WTC11 (cell line): ENCODE results near the gene RHOT1. TPM values are rescaled to one million over a fixed set of nuclear protein-coding genes. Genes with fewer than 3 reads are reported as not detected.

ENCODE experiments used
- ATAC-seq: fragments of 200-7000 bp; cut with Tn5 transposase; 2 replicates; pipeline ENCODE4 v1.10.0; 2021; ENCODE audit warnings: mild to moderate bottlenecking, moderate library complexity
- CTCF ChIA-PET: fragments of 300-600 bp; sonication (Branson Sonifier 250); formaldehyde crosslinking; loops from one replicate; lab custom pipeline; 2021; ENCODE audit warnings: antibody characterized with exemption; lab: Charles Lee
- POLR2A ChIA-PET: fragments of 350-600 bp; sonication (Branson Sonifier 250); formaldehyde crosslinking; loops from one replicate; lab custom pipeline; 2021; ENCODE audit warnings: antibody characterized with exemption; lab: Charles Lee
- DNase-seq: peaks from one replicate; pipeline ENCODE4 v3.0.0; 2021; ENCODE audit warnings: low spot score
- H3K27ac Mint-ChIP-seq: 2 replicates; pipeline ENCODE4 v1.8.0; 2021; ENCODE audit warnings: mixed read lengths
- H3K27me3 Mint-ChIP-seq: 2 replicates; pipeline ENCODE4 v1.8.0; 2021; ENCODE audit warnings: low read depth, mild to moderate bottlenecking, moderate library complexity, mixed read lengths
- H3K36me3 Mint-ChIP-seq: 2 replicates; pipeline ENCODE4 v1.8.0; 2021; ENCODE audit warnings: mixed read lengths
- H3K4me1 Mint-ChIP-seq: 2 replicates; pipeline ENCODE4 v1.8.0; 2022; ENCODE audit warnings: mixed read lengths
- H3K4me3 Mint-ChIP-seq: 2 replicates; pipeline ENCODE4 v1.8.0; 2021; ENCODE audit warnings: mild to moderate bottlenecking, moderate library complexity, mixed read lengths
- H3K9me3 Mint-ChIP-seq: 2 replicates; pipeline ENCODE4 v1.8.0; 2021; ENCODE audit warnings: mixed read lengths
- AR ChIP-seq: fragments of 250-450 bp; sonication (Bioruptor Pico); IDR thresholded peaks from 2 replicates; pipeline ENCODE4 v1.9.0; 2021; ENCODE audit warnings: mild to moderate bottlenecking
- ARID4B ChIP-seq: sonication (generic); formaldehyde crosslinking; IDR thresholded peaks from 2 replicates; pipeline ENCODE4 v1.8.0; 2023; ENCODE audit warnings: missing genetic modification reagents, mild to moderate bottlenecking, borderline replicate concordance
- E2F1 ChIP-seq: sonication (generic); formaldehyde crosslinking; IDR thresholded peaks from 2 replicates; pipeline ENCODE4 v1.8.0; 2022; ENCODE audit warnings: mild to moderate bottlenecking, missing genetic modification reagents
- ESRRA ChIP-seq: sonication (generic); formaldehyde crosslinking; IDR thresholded peaks from 2 replicates; pipeline ENCODE4 v1.8.1; 2022; ENCODE audit warnings: mild to moderate bottlenecking, missing genetic modification reagents, borderline replicate concordance
- FOXJ3 ChIP-seq: sonication (generic); formaldehyde crosslinking; IDR thresholded peaks from 2 replicates; pipeline ENCODE4 v1.9.0; 2021; ENCODE audit warnings: missing genetic modification reagents, mild to moderate bottlenecking, borderline replicate concordance
- FOXP1 ChIP-seq: sonication (generic); formaldehyde crosslinking; IDR thresholded peaks from 2 replicates; pipeline ENCODE4 v1.8.0; 2022; ENCODE audit warnings: missing genetic modification reagents, mild to moderate bottlenecking, moderate library complexity, borderline replicate concordance
- NFATC4 ChIP-seq: fragments of 250-450 bp; sonication (Bioruptor Pico); IDR thresholded peaks from 2 replicates; pipeline ENCODE4 v1.9.0; 2021; ENCODE audit warnings: mild to moderate bottlenecking
- OVOL2 ChIP-seq: fragments of 250-450 bp; sonication (Bioruptor Pico); IDR thresholded peaks from 2 replicates; pipeline ENCODE4 v1.9.0; 2021; ENCODE audit warnings: mild to moderate bottlenecking, borderline replicate concordance
- RORB ChIP-seq: fragments of 250-450 bp; sonication (Bioruptor Pico); IDR thresholded peaks from 2 replicates; pipeline ENCODE4 v1.9.0; 2021; ENCODE audit warnings: mild to moderate bottlenecking
- ZNF121 ChIP-seq: sonication (generic); formaldehyde crosslinking; IDR thresholded peaks from 2 replicates; pipeline ENCODE4 v1.8.0; 2023; ENCODE audit warnings: missing genetic modification reagents
- ZNF423 ChIP-seq: fragments of 250-450 bp; sonication (Bioruptor Pico); IDR thresholded peaks from 2 replicates; pipeline ENCODE4 v2.1.2; 2022; ENCODE audit warnings: mild to moderate bottlenecking, moderate library complexity
- ZSCAN18 ChIP-seq: fragments of 250-450 bp; sonication (Bioruptor Pico); IDR thresholded peaks from 2 replicates; pipeline ENCODE4 v2.1.2; 2022; ENCODE audit warnings: mild to moderate bottlenecking, moderate library complexity
- total RNA-seq: library from RNA; stranded (reverse); gene quantifications from 3 replicates; pipeline ENCODE4 v1.2.3, GENCODE V29; 2021
- TF ChIP-seq, protein P1 (sequence below): sonication (generic); formaldehyde crosslinking; IDR thresholded peaks from 2 replicates; pipeline ENCODE4 v1.8.1; 2023; ENCODE audit warnings: mild to moderate bottlenecking, missing genetic modification reagents
- TF ChIP-seq, protein P2 (sequence below): sonication (generic); formaldehyde crosslinking; IDR thresholded peaks from 2 replicates; pipeline ENCODE4 v1.8.0; 2022; ENCODE audit warnings: mild to moderate bottlenecking, missing genetic modification reagents

The RHOT1 gene
- total RNA-seq, 1 experiment from 2014 or later: 28.9 TPM

DNA sequence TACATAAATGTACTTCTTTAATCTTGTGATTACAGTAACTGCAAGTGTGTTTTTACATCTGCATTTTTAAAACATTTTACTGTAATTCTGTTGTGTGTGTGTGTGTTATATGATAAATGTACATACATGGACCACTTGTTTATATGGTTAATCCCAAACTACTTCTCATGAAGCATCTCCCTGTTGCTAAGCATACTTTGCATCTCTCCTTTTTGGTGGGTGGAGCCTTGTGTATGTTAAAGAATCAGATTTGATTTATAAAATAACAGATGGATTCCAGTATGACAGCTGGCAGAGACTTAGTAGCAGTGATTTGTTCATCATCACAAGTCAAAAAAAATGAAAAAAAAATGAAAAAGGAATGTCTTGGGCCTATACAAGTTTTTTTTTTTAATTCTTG is 67.3 kb downstream of the RHOT1 start:
- no peak for ATAC-seq
- CTCF ChIA-PET: no interaction called here
- TF ChIP-seq RORB (CRISPR knock-in tag) (no peak), NFATC4 (CRISPR knock-in tag) (no peak), FOXP1 (CRISPR knock-in tag) (no peak)
- TF ChIP-seq, protein P1, sequence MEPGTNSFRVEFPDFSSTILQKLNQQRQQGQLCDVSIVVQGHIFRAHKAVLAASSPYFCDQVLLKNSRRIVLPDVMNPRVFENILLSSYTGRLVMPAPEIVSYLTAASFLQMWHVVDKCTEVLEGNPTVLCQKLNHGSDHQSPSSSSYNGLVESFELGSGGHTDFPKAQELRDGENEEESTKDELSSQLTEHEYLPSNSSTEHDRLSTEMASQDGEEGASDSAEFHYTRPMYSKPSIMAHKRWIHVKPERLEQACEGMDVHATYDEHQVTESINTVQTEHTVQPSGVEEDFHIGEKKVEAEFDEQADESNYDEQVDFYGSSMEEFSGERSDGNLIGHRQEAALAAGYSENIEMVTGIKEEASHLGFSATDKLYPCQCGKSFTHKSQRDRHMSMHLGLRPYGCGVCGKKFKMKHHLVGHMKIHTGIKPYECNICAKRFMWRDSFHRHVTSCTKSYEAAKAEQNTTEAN (CRISPR knock-in tag): no peak

GRCh38 chr17:32211671-32212070 is 69.4 kb downstream of the RHOT1 start:
- Mint-ChIP-seq H3K27me3 (no peaks in the 10 kb centered on the region), H3K4me1 (no peaks in the 10 kb centered on the region), H3K27ac (no peak overlapping the region), H3K4me3 (no peak overlapping the region), H3K9me3 (no peaks in the 10 kb centered on the region), H3K36me3 (peaks cover 16% of the 10 kb centered on the region; the same call in 1 of the 2 replicates)
- ChIA-PET CTCF (no interaction called here), POLR2A (no interaction called here)
- TF ChIP-seq ESRRA (CRISPR knock-in tag) (no peak), ZNF423 (CRISPR knock-in tag) (no peak), FOXJ3 (CRISPR knock-in tag) (no peak), ZNF121 (CRISPR knock-in tag) (no peak), ZSCAN18 (CRISPR knock-in tag) (no peak), RORB (CRISPR knock-in tag) (no peak), AR (CRISPR knock-in tag) (no peak), E2F1 (no peak), ARID4B (CRISPR knock-in tag) (no peak), OVOL2 (CRISPR knock-in tag) (no peak)
- TF ChIP-seq, protein P2, sequence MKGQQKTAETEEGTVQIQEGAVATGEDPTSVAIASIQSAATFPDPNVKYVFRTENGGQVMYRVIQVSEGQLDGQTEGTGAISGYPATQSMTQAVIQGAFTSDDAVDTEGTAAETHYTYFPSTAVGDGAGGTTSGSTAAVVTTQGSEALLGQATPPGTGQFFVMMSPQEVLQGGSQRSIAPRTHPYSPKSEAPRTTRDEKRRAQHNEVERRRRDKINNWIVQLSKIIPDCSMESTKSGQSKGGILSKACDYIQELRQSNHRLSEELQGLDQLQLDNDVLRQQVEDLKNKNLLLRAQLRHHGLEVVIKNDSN (CRISPR knock-in tag): no peak
- ATAC-seq (no peak), DNase-seq (no peak)

More for the DNA sequence above, 67.3 kb downstream of the RHOT1 start:
- POLR2A ChIA-PET: no interaction called here
- Mint-ChIP-seq H3K4me3 (no peak overlapping the region), H3K4me1 (no peaks in the 10 kb centered on the region), H3K27me3 (no peaks in the 10 kb centered on the region), H3K36me3 (peaks cover 21% of the 10 kb centered on the region), H3K27ac (no peak overlapping the region), H3K9me3 (no peaks in the 10 kb centered on the region)
- no peak for DNase-seq
